ENCODE measurements around the gene RALA.

DNA sequence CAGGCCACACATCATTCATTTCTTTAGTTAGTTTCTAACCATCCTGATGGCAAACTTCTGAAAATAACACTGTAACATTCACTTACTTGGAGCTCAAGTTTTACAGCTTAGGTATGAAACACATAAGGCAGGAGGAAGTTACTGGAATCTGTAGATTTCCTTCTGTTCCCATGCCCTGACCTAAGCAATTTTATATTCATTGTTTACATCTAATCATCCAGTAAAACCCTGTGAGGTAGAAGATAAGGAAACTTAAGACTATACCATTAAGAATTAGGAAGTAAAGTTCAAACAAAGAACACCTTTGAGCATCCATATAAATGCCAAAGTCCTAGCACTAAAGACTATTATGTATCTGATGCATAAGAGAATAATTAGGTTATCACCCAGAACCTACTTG, 19.5 kb downstream of the RALA start:
- TF ChIP-seq POLR2A (IDR thresholded peaks at IDR 0.05; ENCODE audit: low read length) (no peak), GATA1 (IDR thresholded peaks at IDR 0.05; ENCODE audit: low read depth, low read length) (no peak)
